Thoracic aorta (tissue), 2 donors: Measurements from ENCODE around the gene ENOX1. TPM values are rescaled to one million over a fixed set of nuclear protein-coding genes. Genes with fewer than 3 reads are reported as not detected.

Source experiments
- ATAC-seq: fragments of 150-250 bp; one replicate; pipeline ENCODE4 v1.8.0; 2017; ENCODE audit warnings: low read depth; ENCODE audit not compliant: insufficient number of reproducible peaks, low FRiP score
- DNase-seq: peaks from one replicate; pipeline ENCODE4 v3.0.0-alpha.2; 2020; ENCODE audit warnings: low spot score
- H3K27ac ChIP-seq, 2 donors: fragments of 200-600 bp; sonication (generic); 1 replicate in 1 of 2; 2 replicates in 1 of 2; pipeline ENCODE4 v1.5.1; 2016; ENCODE audit warnings: mild to moderate bottlenecking in 2 of 2, moderate library complexity in 2 of 2
- H3K27me3 ChIP-seq: fragments of 200-600 bp; sonication (generic); replicated peaks from 2 replicates; pipeline ENCODE4 v1.6.0; 2016; ENCODE audit warnings: mild to moderate bottlenecking; ENCODE audit not compliant: insufficient read depth
- H3K36me3 ChIP-seq: fragments of 200-600 bp; sonication (generic); one replicate; pipeline ENCODE4 v1.5.1; 2016
- H3K4me1 ChIP-seq, 2 donors: fragments of 200-600 bp; sonication (generic); 1 replicate in 1 of 2; 2 replicates in 1 of 2; pipeline versions ENCODE4 v1.5.1 to v1.6.0; 2016; ENCODE audit warnings: low read depth in 2 of 2, mild to moderate bottlenecking in 1 of 2; ENCODE audit not compliant: control insufficient read depth in 1 of 2
- H3K4me3 ChIP-seq: fragments of 200-600 bp; sonication (generic); 2 replicates; pipeline ENCODE4 v1.5.1; 2016; ENCODE audit warnings: mild to moderate bottlenecking
- H3K9me3 ChIP-seq: fragments of 200-600 bp; sonication (generic); 2 replicates; pipeline ENCODE4 v1.5.1; 2016
- CTCF ChIP-seq: fragments of 200-600 bp; sonication (generic); IDR thresholded peaks from one replicate; pipeline ENCODE4 v1.5.1; 2019; ENCODE audit warnings: antibody characterized with exemption
- total RNA-seq, 2 donors: library from RNA; depleted of rRNA; stranded (reverse); fragments of >200 nt; gene quantifications; one replicate each; pipeline versions ENCODE4 v1.1.0 to v1.2.3, GENCODE V29; 2016

Gene ENOX1
- total RNA-seq, 2 donors from 2014 or later: 0.41 to 2.3 TPM

GRCh38 chr13:43669964-43670363, 116.8 kb downstream of the ENOX1 start:
- no peak for ATAC-seq
- H3K4me1 ChIP-seq: peaks cover 0 to 3% of the 10 kb centered on the region in 2 donors
- DNase-seq: no peak
- no peaks in the 10 kb centered on the region for H3K27me3 ChIP-seq
- no peak overlapping the region for H3K4me3 ChIP-seq
- no peaks in the 10 kb centered on the region for H3K36me3 ChIP-seq
- H3K27ac ChIP-seq: no peak overlapping the region
- no peak for TF ChIP-seq CTCF
- H3K9me3 ChIP-seq: no peaks in the 10 kb centered on the region

GRCh38 chr13:43669101-43669500, 117.7 kb downstream of the ENOX1 start:
- TF ChIP-seq CTCF: no peak
- DNase-seq (no peak), ATAC-seq (no peak)
- H3K4me1 ChIP-seq: peaks cover 0 to 11% of the 10 kb centered on the region in 2 donors
- H3K36me3 ChIP-seq: no peaks in the 10 kb centered on the region
- H3K27ac ChIP-seq: no peak overlapping the region
- no peak overlapping the region for H3K4me3 ChIP-seq
- H3K27me3 ChIP-seq: no peaks in the 10 kb centered on the region
- H3K9me3 ChIP-seq: no peaks in the 10 kb centered on the region

GRCh38 chr13:43666403-43666802, 120.4 kb downstream of the ENOX1 start:
- no peak for ATAC-seq
- DNase-seq: no peak
- TF ChIP-seq CTCF: no peak
- Histone ChIP-seq H3K4me1 (peaks cover 0 to 17% of the 10 kb centered on the region in 2 donors), H3K4me3 (no peak overlapping the region), H3K36me3 (no peaks in the 10 kb centered on the region), H3K27ac (no peak overlapping the region), H3K9me3 (no peaks in the 10 kb centered on the region), H3K27me3 (no peaks in the 10 kb centered on the region)

- TF ChIP-seq CTCF: no peak
- no peak for DNase-seq
- H3K36me3 ChIP-seq: no peaks in the 10 kb centered on the region
- H3K27ac ChIP-seq: no peak overlapping the region
- H3K9me3 ChIP-seq: no peaks in the 10 kb centered on the region
- H3K4me3 ChIP-seq: no peak overlapping the region
- no peak for ATAC-seq
- H3K27me3 ChIP-seq: no peaks in the 10 kb centered on the region
- H3K4me1 ChIP-seq: peaks cover 0 to 17% of the 10 kb centered on the region in 2 donors
Observed at GRCh38 chr13:43665388-43665787, 121.4 kb downstream of the ENOX1 start.

GRCh38 chr13:43664700-43665191, 122.0 kb downstream of the ENOX1 start:
- Histone ChIP-seq H3K9me3 (no peaks in the 10 kb centered on the region), H3K27me3 (no peaks in the 10 kb centered on the region), H3K27ac (no peak overlapping the region), H3K36me3 (no peaks in the 10 kb centered on the region), H3K4me3 (peak overlapping the region; percentile 24), H3K4me1 (peaks cover 0 to 17% of the 10 kb centered on the region in 2 donors)
- no peak for TF ChIP-seq CTCF
- DNase-seq (no peak), ATAC-seq (no peak)
